ENCODE measurements around the gene SMOC1.
"Not testable (repeated sequence)": the region's sequence is repeated elsewhere in the genome, so short reads cannot be mapped to it uniquely, and the experiment has no call there.

SMOC1 gene

GRCh38 chr14:69901113-69901951 is 22.1 kb downstream of the SMOC1 start:
- no peak for DNase-seq

- DNase-seq: not testable (repeated sequence)
Observed at GRCh38 chr14:69903046-69903445, 23.8 kb downstream of the SMOC1 start.

- no peak for DNase-seq
Observed at GRCh38 chr14:69904246-69904645, 25.0 kb downstream of the SMOC1 start.

- DNase-seq: no peak
Observed at GRCh38 chr14:69906201-69906600, 27.0 kb downstream of the SMOC1 start.

DNA sequence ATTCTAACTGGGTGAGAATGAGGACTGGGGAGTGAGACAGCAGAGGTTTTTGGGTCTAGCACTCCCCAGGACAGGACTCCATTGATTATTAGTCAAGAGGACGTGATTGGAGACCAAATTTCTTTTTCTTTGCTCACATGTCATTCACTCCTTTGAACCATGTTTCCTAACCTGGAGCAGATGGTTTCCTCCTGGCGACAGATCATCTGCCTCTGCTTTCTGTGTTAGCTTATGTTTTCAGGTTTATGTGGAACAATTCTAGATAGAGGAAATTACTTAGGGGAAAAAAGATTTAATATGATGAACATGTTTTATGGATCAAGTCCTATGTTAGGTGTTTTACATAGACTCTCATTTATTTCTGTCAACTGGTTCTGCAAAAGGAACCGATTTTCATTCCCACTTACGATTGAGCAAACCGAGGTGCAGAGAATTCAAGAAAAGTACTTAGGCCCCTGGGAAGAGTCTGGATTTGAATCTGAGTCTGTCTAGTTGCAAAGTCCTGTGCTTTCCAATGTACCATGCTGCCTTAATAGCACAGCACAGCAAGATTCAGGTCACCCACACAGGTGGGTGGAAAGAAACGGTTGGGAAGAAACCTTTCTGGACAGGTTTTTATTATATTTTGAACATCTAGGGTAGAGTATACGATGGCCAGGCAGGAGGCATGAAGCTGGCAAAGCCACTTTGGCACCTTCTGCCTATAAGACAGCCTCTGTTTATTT is 30.8 kb downstream of the SMOC1 start:
- no peak for DNase-seq

GRCh38 chr14:69910871-69911270 is 31.7 kb downstream of the SMOC1 start:
- no peak for DNase-seq

DNA sequence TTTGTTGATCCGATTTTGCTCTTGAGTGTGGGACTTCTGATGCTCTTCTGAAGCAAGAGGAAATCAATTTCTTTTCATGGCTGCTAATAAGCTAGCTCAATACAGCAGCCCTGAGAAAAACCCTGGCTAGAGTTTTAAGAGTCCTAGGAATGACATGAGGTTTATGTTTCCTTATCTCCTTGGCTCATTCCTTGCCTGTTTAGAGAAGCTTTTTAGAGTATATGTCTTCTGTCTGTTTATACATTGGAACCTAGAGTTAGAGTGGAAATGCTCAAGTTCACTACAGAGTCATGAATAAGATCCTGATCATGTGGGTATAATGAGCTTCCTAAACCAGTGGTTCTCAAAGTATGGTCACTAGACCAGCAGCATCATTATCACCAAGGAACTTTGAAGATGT is 34.5 kb downstream of the SMOC1 start:
- no peak for DNase-seq

GRCh38 chr14:69916396-69916795 is 37.2 kb downstream of the SMOC1 start:
- DNase-seq: no peak

GRCh38 chr14:69917287-69917686 is 38.1 kb downstream of the SMOC1 start:
- DNase-seq: no peak

- no peak for DNase-seq
Observed at GRCh38 chr14:69919815-69920214, 40.6 kb downstream of the SMOC1 start.

DNA sequence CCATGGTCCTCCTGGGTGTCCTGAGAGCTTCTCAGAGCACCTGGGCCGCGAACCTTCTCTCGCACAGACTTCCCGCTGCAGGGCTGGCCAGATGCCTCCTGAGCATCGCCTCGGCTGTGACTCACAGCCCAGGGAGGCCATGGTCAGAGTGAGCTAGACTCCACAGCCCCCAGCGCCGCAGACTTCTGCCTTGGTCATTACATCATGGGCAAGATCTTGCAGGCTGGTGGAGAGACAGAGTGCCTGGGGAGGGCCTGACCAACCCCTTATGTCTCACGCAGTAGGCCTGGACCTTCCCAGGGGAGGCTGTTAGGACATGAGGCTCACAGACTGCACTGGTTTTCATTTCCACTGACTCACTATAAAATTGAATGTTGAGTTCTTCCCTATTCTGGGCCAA is 41.8 kb downstream of the SMOC1 start:
- no peak for DNase-seq

DNA sequence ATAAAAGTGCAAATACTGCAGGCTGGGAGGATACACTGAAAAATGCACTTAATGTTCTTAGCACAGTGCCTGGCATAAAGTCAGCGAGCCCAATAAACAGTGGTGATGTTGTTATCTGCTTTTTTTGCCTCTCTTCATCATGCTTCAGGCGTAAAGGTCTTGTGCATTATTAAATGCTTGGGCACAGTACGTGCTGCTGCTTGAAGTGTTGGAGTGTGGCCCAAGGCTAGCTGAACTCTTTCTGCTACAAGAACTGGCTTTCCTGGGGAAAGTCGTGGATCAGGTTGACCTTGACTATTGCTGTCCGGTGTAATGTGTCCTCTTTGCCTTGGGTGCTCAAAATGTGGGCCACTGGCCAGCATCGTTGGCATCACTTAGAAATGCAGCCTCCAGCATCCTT is 43.0 kb downstream of the SMOC1 start:
- no peak for DNase-seq

DNA sequence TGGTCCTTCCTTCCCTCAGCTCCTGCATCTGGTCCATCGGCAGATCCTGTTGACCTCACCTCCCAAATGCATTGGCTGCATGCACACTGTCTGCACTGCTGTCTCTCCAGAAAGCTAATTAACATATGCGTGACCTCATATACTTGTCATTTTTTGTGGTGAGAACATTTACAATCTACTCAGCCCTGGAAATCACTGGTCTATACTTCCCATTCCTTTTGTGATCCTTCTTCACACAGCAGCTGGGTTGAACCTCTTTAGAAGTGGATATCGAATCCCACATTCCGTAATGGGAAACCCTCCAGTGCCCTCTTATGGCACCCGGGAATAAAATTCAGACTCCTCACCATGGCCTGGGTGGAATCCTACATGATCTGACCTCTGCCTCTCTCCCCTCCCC is 45.0 kb downstream of the SMOC1 start:
- no peak for DNase-seq

GRCh38 chr14:69928111-69928523 is 48.9 kb downstream of the SMOC1 start:
- DNase-seq: no peak

- no peak for DNase-seq
Observed at GRCh38 chr14:69930780-69931379, 51.7 kb downstream of the SMOC1 start.

DNA sequence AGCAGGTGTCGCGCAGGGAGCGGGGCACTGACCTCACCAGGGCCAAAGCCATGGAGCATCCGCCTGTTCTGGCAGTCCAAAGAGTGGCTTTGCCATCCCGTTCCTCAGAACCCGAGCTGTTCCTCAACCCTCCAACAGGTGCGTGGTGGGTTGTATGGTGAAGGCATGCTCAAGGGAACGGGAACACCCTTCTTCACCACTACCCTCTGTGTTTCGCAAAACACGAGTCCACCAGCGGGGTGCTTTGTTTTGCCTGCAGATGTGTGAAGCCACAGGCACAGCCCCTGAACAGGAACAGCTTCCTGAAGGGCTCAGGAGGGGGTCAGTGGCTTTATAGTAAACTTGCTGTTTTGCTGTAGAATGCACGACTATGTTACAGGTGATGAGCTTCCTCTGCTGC is 52.7 kb downstream of the SMOC1 start:
- no peak for DNase-seq

DNA sequence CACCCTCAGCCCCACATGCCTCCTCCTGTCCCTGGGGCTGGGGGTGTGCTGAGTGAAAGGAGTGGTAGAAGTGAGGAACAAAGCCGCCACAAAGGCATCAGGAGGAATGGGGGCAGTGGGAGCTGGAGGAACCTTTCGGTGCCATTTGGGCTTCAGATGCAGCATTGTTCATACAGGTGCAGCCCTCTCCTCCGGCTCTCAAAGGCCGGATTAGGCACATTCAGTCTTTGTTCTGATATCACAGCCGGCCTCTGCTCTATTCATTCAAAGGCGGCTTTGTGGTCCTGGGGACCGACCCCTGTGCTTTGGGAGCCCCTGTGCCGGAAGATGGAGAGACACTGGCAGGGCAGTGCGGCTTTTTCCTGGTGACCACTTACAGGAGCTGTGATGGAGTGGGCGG is 53.2 kb downstream of the SMOC1 start:
- DNase-seq: no peak

DNA sequence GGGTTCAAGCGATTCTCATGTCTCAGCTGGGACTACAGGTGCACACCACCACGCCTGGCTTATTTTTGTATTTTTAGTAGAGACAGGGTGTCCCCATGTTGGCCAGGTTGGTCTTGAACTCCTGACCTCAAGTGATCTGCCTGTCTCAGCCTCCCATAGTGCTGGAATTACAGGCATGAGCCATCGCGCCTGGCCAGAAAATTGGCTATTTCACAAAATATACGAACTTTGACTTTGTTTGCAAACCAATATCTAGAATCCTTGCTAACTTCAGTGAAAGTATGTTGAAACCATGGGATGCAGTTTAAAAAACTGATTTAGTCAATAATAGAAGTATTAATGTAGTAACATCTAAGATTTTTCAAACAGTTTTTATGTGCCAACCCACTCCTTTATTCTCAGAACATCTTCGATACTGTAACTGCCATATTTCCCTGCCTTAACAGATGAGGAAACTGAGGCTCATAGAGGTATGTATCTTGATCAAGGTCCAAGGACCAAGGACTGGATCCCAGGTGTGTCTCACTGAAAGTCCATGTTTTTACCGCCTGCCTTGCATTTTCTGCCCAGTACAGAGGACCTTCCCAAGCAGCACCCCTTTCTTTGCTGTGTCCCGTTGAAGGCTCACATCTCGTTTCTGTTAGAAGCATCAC is 54.5 kb downstream of the SMOC1 start:
- no peak for DNase-seq

GRCh38 chr14:69937367-69938081 is 58.3 kb downstream of the SMOC1 start:
- no peak for DNase-seq

- DNase-seq: no peak
Observed at GRCh38 chr14:69938751-69939150, 59.5 kb downstream of the SMOC1 start.

- no peak for DNase-seq
Observed at GRCh38 chr14:69941768-69942742, 62.8 kb downstream of the SMOC1 start.

Data from right forelimb (tissue), 1 donor.